GM23248 (cell line): Measurements from ENCODE around the gene CYTH2. TPM values are rescaled to one million over a fixed set of nuclear protein-coding genes. Genes with fewer than 3 reads are reported as not detected.

ENCODE experiments used
- DNase-seq: peaks from one replicate; pipeline ENCODE4 v3.0.0-alpha.2; 2015
- H2AFZ ChIP-seq: fragments of 200-600 bp; sonication (generic); 2 replicates; pipeline ENCODE4 v1.6.1; 2016; ENCODE audit warnings: antibody characterized with exemption
- H3F3A ChIP-seq: fragments of 200-600 bp; sonication (generic); 2 replicates; pipeline ENCODE4 v1.6.1; 2016; ENCODE audit warnings: mild to moderate bottlenecking, antibody characterized with exemption, mixed run types; ENCODE audit not compliant: insufficient read depth
- H3K27ac ChIP-seq: fragments of 200-600 bp; sonication (generic); 2 replicates; pipeline ENCODE4 v1.5.1; 2016; ENCODE audit warnings: mild to moderate bottlenecking
- H3K27me3 ChIP-seq: fragments of 200-600 bp; sonication (generic); replicated peaks from 2 replicates; pipeline ENCODE4 v1.6.1; 2016; ENCODE audit warnings: mild to moderate bottlenecking; ENCODE audit not compliant: insufficient read depth
- H3K36me3 ChIP-seq: fragments of 200-600 bp; sonication (generic); 2 replicates; pipeline ENCODE4 v1.6.1; 2016; ENCODE audit warnings: low read depth, mild to moderate bottlenecking
- H3K4me1 ChIP-seq: fragments of 200-600 bp; sonication (generic); 2 replicates; pipeline ENCODE4 v1.6.1; 2016; ENCODE audit warnings: mild to moderate bottlenecking; ENCODE audit not compliant: insufficient read depth
- H3K4me2 ChIP-seq: fragments of 200-600 bp; sonication (generic); one replicate; pipeline ENCODE4 v1.6.1; 2016; ENCODE audit warnings: mild to moderate bottlenecking; ENCODE audit not compliant: unreplicated experiment
- H3K4me3 ChIP-seq: fragments of 200-600 bp; sonication (generic); 2 replicates; pipeline ENCODE4 v1.5.1; 2016; ENCODE audit warnings: mild to moderate bottlenecking
- H3K79me2 ChIP-seq: fragments of 200-600 bp; sonication (generic); 2 replicates; pipeline ENCODE4 v1.6.1; 2016; ENCODE audit warnings: mild to moderate bottlenecking; ENCODE audit not compliant: insufficient read depth
- H3K9ac ChIP-seq: fragments of 200-600 bp; sonication (generic); 2 replicates; pipeline ENCODE4 v1.6.1; 2016; ENCODE audit warnings: mild to moderate bottlenecking
- H3K9me2 ChIP-seq: fragments of 200-600 bp; sonication (generic); 2 replicates; pipeline ENCODE4 v1.6.1; 2016; ENCODE audit warnings: mixed run types, mild to moderate bottlenecking, moderate library complexity; ENCODE audit not compliant: insufficient read depth
- H3K9me3 ChIP-seq: fragments of 200-600 bp; sonication (generic); one replicate; pipeline ENCODE4 v1.6.1; 2017; ENCODE audit warnings: low read depth
- H4K20me1 ChIP-seq: fragments of 200-600 bp; sonication (generic); 2 replicates; pipeline ENCODE4 v1.6.0; 2016; ENCODE audit not compliant: insufficient read depth
- EZH2 ChIP-seq: fragments of 200-600 bp; sonication (generic); IDR thresholded peaks from 2 replicates; pipeline ENCODE4 v1.6.1; 2018; ENCODE audit warnings: antibody characterized with exemption, mild to moderate bottlenecking; ENCODE audit not compliant: insufficient read depth, poor library complexity, severe bottlenecking
- EZH2phosphoT487 ChIP-seq: fragments of 200-600 bp; sonication (generic); IDR thresholded peaks from 2 replicates; pipeline ENCODE4 v1.6.1; 2018; ENCODE audit warnings: antibody characterized with exemption, moderate library complexity, mild to moderate bottlenecking, low read depth; ENCODE audit not compliant: insufficient read depth
- WGBS, 2 experiments: methylation state at CpG; one replicate each; pipeline ENCODE4 v1.1.6; 2015 to 2017; ENCODE audit warnings: low lambda C conversion rate in 2 of 2, low coverage in 1 of 2; ENCODE audit errors: missing lambda C conversion rate in 2 of 2; 5-methylcytosine and 5-hydroxymethylcytosine counted together
- in situ Hi-C: fragments of 300-500 bp; cut with MboI; formaldehyde crosslinking; loops from 2 replicates; pipeline ENCODE4 v1.15.0; 2020
- polyA plus RNA-seq: library from polyadenylated mRNA; unstranded; fragments of >200 nt; fragmentation: Nextera tagmentation; extraction: Ambion mirVana; gene quantifications from 2 replicates; pipeline ENCODE4 v1.2.1, GENCODE V29; 2016
- total RNA-seq: library from RNA; depleted of rRNA; stranded (reverse); fragments of >200 nt; shearing (Covaris generic); gene quantifications from 2 replicates; pipeline ENCODE4 v1.2.3, GENCODE V29; 2014

The CYTH2 gene
- total and polyA plus RNA-seq, 2 experiments from 2014 or later = 40.9 to 86.0 TPM

DNA sequence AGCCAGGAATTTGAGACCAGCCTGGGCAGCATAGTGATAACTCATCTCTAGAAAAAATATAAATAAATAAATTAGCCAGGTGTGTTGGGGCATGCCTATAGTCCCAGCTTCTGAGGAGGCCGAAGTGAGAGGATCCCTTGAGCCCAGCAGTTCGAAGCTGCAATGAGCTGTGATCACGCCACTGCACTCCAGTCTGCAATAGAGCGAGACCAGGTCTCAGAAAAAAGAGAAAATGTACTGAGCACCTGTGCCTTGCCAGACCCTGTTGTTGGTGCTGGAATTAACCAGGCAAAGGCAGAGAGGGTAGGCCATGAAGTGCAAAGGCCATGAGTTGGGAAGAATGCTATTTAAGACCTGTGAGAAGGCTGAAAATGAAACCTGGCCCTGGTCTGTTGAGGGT is 2.7 kb downstream of the CYTH2 start:
- no peak overlapping the region for H3K4me2 ChIP-seq
- H3K79me2 ChIP-seq = peaks cover 37% of the 10 kb centered on the region
- DNase-seq = no peak
- H3K36me3 ChIP-seq = peaks cover 48% of the 10 kb centered on the region
- H2AFZ ChIP-seq = no peak overlapping the region
- H3K27ac ChIP-seq = no peak overlapping the region
- no peak overlapping the region for H3K9ac ChIP-seq
- H3K4me3 ChIP-seq = no peak overlapping the region
- no peaks in the 10 kb centered on the region; the same call in 1 of the 2 replicates for H4K20me1 ChIP-seq
- 89% methylated on average over 4 of the region's 4 CpGs for WGBS, 2 experiments
- H3K27me3 ChIP-seq = no peaks in the 10 kb centered on the region
- no peaks in the 10 kb centered on the region for H3K9me3 ChIP-seq
- in situ Hi-C loops = no loop called here
- H3K4me1 ChIP-seq = peaks cover 3% of the 10 kb centered on the region
- peaks cover 3% of the 10 kb centered on the region; the same call in 1 of the 2 replicates for H3F3A ChIP-seq
- H3K9me2 ChIP-seq = no peaks in the 10 kb centered on the region
- TF ChIP-seq EZH2 (no peak), EZH2phosphoT487 (no peak)

DNA sequence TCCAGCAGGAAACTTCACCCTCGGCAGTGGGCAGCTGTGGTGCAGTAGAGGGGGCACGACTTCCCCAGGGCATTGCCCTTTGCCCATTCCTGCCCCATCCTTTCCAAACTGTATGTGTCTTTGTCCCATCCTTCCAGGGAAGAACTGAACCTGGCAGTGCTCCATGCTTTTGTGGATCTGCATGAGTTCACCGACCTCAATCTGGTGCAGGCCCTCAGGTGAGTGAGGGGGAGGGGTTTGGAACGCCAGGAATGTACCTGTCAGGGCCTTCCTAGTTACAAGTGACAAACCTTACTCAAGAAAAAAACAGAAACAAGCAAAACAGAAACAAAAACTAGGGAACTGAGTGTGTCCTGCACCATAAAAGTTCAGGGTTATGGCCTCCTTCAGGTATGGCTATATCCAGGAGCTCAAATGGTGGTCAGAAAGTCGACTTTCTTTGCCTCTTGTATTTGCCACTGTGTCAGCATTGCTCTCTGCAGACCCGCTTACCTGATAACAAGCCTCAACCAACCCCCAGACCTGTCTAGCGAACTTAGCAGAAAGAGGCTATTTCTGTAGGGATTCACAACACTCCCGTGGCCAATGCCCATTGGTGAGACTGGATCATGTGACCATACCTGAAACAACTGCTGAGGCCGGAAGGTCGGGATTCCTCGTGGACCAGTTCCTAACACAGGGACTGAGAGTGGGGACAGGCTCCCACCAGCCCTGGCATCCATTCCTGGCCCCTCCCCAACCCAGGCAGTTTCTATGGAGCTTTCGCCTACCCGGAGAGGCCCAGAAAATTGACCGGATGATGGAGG is 4.2 kb downstream of the CYTH2 start:
- no peak for DNase-seq
- Histone ChIP-seq H3K27me3 (no peaks in the 10 kb centered on the region), H3K9ac (no peak overlapping the region), H3K4me2 (no peak overlapping the region), H3K9me3 (no peaks in the 10 kb centered on the region), H3K9me2 (no peaks in the 10 kb centered on the region), H4K20me1 (no peaks in the 10 kb centered on the region; the same call in 1 of the 2 replicates), H3K4me1 (no peaks in the 10 kb centered on the region), H3F3A (peaks cover 5% of the 10 kb centered on the region; the same call in 1 of the 2 replicates), H3K79me2 (peaks cover 37% of the 10 kb centered on the region), H3K36me3 (peaks cover 48% of the 10 kb centered on the region), H2AFZ (no peak overlapping the region), H3K4me3 (no peak overlapping the region), H3K27ac (no peak overlapping the region)
- WGBS, 2 experiments = 80 to 84% methylated on average over 14 of the region's 14 CpGs
- in situ Hi-C loops = no loop called here
- TF ChIP-seq EZH2 (no peak), EZH2phosphoT487 (no peak)

DNA sequence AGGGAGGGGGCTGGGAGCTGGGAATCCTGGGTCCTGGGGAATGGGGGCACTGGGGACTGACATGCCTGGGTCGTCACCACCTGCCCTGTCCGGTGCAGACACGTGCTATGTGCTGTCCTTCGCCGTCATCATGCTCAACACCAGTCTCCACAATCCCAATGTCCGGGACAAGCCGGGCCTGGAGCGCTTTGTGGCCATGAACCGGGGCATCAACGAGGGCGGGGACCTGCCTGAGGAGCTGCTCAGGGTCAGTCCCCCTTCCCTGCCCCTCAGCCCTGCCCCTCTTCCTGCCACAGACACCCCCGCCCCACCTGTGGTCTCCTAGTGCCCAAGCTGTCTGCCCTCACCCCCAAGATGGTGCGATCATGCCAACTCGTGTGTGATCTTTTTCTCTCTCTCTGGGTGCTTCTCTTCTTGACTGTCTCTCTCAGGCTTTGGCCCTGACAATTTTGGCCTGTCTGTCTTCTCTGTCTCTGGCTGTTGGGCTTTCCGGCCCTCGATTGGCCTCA is 5.0 kb downstream of the CYTH2 start:
- no peak overlapping the region for H3K27ac ChIP-seq
- no peak overlapping the region for H3K4me2 ChIP-seq
- H3K79me2 ChIP-seq = peaks cover 37% of the 10 kb centered on the region
- H3K9me3 ChIP-seq = no peaks in the 10 kb centered on the region
- H3K36me3 ChIP-seq = peaks cover 49% of the 10 kb centered on the region
- DNase-seq = no peak
- no peaks in the 10 kb centered on the region for H3K9me2 ChIP-seq
- in situ Hi-C loops = no loop called here
- H3K9ac ChIP-seq = no peak overlapping the region
- no peaks in the 10 kb centered on the region for H3K4me1 ChIP-seq
- no peaks in the 10 kb centered on the region for H3K27me3 ChIP-seq
- no peak overlapping the region for H3K4me3 ChIP-seq
- H2AFZ ChIP-seq = no peak overlapping the region
- 76 to 79% methylated on average over 8 to 16 of the region's 16 CpGs for WGBS, 2 experiments
- peaks cover 8% of the 10 kb centered on the region for H3F3A ChIP-seq
- no peaks in the 10 kb centered on the region; the same call in 1 of the 2 replicates for H4K20me1 ChIP-seq
- TF ChIP-seq EZH2 = no peak
- TF ChIP-seq EZH2phosphoT487 = no peak

DNA sequence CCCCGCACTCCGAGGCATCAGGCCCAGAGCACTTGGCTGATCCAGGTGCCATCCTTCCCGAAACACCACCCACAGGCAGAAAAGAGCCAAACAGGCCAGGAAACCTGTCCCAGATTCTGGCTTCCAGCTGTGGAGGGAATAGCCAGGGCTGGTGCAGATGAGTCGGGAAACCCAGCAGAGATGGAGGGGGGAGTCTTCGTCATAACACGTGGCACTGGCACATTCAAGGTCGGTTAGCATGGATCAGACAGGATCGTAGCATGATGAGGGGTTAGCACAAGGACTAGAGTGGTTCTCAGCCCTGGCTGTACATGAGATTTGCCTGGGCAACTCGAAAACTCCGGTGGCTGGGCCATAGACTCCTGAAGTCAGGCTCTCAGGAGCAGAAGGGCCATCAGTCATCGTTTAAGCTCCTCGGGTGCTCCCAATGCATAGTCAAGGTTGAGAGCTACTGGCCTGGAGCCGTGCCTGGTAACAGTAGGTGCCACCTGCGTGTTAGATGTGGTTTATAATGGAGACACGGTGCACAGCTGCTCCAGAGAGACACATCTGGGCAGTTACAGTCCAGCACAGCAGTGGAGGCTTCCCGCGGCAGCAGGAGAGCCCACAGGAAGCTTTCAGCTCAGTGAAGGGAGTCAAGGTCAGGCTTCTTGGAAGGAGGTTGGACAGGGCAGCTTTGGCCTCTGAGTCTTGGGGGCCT is 6.3 kb downstream of the CYTH2 start:
- Histone ChIP-seq H3K9ac (no peak overlapping the region), H3K4me2 (no peak overlapping the region), H3K36me3 (peaks cover 52% of the 10 kb centered on the region), H4K20me1 (no peaks in the 10 kb centered on the region), H3K4me1 (peaks cover 9% of the 10 kb centered on the region), H3K27ac (no peak overlapping the region), H3K9me3 (no peaks in the 10 kb centered on the region), H3K9me2 (no peaks in the 10 kb centered on the region), H2AFZ (no peak overlapping the region), H3K79me2 (peaks cover 28% of the 10 kb centered on the region), H3K4me3 (no peak overlapping the region), H3K27me3 (no peaks in the 10 kb centered on the region), H3F3A (peaks cover 17% of the 10 kb centered on the region)
- no peak for DNase-seq
- TF ChIP-seq EZH2phosphoT487 = no peak
- TF ChIP-seq EZH2 = no peak
- WGBS, 2 experiments = 76 to 80% methylated on average over 17 of the region's 17 CpGs
- in situ Hi-C loops = no loop called here
